GM21423 (cell line): Measurements from ENCODE around the gene NPC2.
"Not testable (repeated sequence)": the region's sequence is repeated elsewhere in the genome, so short reads cannot be mapped to it uniquely, and the experiment has no call there.

ENCODE experiments used
- ATAC-seq: cut with Tn5 transposase; IDR thresholded peaks from one replicate; pipeline ENCODE4 v1.9.1; 2021; ENCODE audit warnings: mild to moderate bottlenecking, moderate library complexity; ENCODE audit not compliant: unreplicated experiment

The NPC2 gene

DNA sequence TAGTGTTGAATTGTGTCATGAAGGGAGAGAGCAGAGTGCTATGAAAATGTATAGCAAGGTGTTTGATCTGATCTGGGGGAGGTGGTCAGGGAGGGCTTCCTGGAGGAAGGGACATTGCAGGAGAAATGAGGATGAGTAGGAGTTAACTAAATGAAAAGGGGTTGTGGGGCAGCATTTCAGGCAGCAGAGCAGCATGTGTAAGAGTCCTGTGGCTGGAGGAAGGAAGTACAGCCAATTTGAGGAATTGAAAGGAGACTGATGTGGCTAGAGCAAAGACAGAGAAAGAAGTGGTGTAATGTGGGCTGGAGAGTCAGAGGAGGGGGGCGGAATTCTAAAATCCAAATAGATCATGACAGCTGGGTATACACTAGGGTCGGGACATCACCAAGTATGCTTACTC is 20.5 kb downstream of the NPC2 start:
- no peak for ATAC-seq

DNA sequence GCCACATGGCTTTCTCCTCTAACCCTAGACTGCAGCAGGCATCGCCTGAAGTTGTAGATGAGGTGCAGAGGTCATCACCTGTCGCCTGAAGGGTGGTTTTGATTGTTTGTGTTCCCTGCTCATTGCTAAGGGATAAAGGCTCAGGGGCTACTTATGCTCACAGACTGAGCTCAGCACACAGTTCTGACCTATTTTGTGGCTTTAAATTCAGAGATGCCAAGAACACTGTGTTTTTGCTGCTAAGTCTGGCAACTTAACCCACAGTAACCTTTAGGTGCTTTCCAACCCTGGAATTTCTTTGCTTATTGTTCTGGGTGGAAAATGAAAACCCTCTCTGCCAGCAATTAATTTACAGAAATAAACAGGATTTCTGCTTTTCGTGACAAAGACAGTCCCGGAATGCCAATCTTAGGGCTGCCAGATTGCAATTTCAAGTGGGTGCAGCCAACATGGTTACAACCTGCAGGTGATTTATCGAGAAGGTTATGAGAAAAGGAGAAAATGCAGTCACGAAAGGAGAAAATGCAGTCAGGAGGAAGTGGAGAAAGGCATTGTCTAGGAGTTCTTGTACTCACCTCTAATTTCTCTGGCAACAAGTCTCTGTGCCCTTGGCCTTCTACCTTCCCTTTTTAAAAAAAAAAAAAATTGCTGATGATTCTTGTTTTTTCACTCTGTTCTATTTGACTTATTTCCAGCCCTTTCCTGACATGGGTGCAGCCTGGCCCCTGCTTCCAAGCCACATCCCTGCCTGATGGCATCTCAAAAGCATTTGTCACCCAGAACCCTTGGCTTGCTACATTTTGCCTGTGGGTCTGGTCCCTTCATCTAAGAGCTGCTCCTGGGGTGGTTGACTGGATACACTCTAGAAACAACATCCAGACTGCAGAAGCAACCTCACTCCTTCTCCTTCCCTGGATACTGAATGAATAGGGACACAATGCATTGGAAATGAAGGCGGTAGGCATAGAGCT is 23.3 kb downstream of the NPC2 start:
- no peak for ATAC-seq

GRCh38 chr14:74468513-74468912 is 24.6 kb downstream of the NPC2 start:
- no peak for ATAC-seq

GRCh38 chr14:74465335-74465734 is 27.8 kb downstream of the NPC2 start:
- ATAC-seq: no peak

- no peak for ATAC-seq
These were observed 28.3 kb downstream of the NPC2 start for GRCh38 chr14:74464785-74465184.

DNA sequence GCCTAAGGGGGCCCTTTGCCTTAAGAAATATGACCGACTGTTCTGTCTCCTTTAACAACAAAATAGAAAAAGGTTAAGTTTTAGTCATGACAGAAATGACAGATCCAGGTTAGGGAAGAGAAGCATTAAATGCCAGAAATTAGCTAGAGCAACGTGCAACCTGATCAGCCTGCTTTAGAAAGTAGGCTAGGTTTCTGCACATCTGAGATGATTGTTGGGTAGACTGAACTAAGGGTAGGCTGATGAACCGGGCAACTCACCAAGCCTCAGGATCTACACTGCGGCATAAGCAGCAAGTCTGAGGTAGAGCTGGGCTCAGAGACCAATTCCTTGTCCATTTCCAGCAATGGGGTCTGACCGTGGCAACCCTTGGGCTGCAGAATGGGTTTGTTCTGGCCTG is 29.4 kb downstream of the NPC2 start:
- ATAC-seq: no peak

- ATAC-seq: no peak
These were observed 30.1 kb downstream of the NPC2 start for GRCh38 chr14:74462993-74463392.

GRCh38 chr14:74459976-74460375 is 33.1 kb downstream of the NPC2 start:
- ATAC-seq: no peak

GRCh38 chr14:74459289-74459946 is 33.7 kb downstream of the NPC2 start:
- ATAC-seq: no peak

DNA sequence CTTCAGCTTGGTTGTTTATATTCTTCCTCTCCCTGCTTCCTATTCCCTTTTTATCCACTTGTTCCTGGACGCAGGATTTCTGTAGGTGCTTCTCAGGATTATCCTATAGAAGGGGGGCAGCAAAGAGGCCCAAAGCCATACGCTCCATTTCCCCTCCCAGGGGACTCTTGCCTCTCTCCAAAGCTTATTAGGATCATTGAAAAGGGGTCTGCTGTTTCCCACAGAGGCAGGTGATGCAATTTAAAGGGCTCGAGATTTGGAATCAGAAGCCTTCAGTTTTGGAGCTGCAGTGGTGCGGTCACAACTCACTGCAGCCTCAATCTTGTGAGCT is 35.6 kb downstream of the NPC2 start:
- no peak for ATAC-seq

- no peak for ATAC-seq
These were observed 36.2 kb downstream of the NPC2 start for GRCh38 chr14:74456684-74457564.

- ATAC-seq: not testable (repeated sequence)
These were observed 38.7 kb downstream of the NPC2 start for GRCh38 chr14:74454397-74454796.

DNA sequence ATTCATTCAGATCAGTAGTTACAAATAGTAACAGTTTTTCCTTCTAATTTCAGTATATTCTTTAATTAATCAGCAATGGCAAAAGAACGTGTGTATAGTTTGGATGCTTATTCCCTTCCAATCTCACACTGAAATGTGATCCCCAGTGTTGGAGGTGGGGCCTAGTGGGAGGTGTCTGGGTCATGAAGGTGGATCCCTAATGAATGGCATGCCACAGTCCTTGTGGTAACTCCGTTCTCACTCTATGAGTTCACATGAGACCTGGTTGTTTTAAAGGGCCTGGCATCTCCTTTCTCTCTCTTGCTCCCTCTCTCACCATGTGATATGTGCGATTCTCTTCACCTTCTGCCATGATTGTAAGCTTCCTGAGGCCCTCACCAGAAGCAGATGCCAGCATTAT is 48.2 kb downstream of the NPC2 start:
- ATAC-seq: no peak

- ATAC-seq: no peak
These were observed 50.3 kb downstream of the NPC2 start for GRCh38 chr14:74442757-74443156.

DNA sequence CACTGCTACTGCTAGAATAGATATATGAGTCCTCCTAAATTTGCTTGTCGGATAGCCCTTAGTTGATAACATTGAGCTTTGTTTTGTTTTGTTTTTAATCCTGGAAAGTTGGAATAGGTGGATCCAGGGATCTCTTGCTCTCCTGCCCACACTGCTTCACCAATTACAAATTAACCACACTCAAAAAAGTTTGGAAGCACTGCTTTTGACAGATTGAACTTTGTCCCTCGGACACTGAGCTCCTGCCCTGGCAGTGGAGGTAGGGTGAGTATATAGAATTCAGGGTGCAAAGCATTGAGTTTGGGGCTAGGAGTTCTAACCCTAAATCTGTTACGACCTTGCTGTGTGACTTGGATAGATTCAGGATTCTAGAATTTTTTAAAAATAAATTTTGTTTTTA is 52.0 kb downstream of the NPC2 start:
- no peak for ATAC-seq

- no peak for ATAC-seq
These were observed 54.7 kb downstream of the NPC2 start for GRCh38 chr14:74438351-74438915.

- ATAC-seq: no peak
These were observed 55.5 kb downstream of the NPC2 start for GRCh38 chr14:74437496-74438053.

- no peak for ATAC-seq
These were observed 58.8 kb downstream of the NPC2 start for GRCh38 chr14:74434294-74434693.

DNA sequence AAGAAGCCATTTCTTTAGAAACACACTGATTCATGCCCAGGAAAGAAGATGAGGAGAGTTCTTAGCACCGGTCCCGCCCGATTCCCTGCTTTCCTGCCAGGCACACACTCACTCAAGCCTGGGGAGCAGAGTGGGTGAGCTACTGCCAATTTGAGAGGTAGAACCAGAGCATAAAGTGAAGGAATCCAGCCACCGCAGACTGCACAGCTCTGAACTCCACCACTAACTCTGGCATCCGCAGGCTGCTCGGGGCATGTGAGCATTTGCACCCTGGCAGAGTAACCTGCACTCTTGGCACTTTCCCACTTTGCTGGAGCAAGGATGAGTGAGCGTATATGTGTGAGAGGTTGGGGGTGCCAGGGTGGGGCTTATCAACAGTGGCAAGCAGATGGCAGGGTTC is 63.1 kb downstream of the NPC2 start:
- no peak for ATAC-seq
